ENCODE results near the gene TOR4A. TPM values are rescaled to one million over a fixed set of nuclear protein-coding genes. Genes with fewer than 3 reads are reported as not detected.

TOR4A gene
- total RNA-seq, 1 experiment from 2014 or later, result 37.1 TPM

- Histone ChIP-seq H3K27ac (ENCODE audit: low read length) (no peak overlapping the region), H3K4me1 (ENCODE audit: control insufficient read depth, insufficient read depth, low read length) (peaks cover 14% of the 10 kb centered on the region), H3K4me3 (ENCODE audit: low read depth in 2 of 2, low read length in 2 of 2) (no peak overlapping the region), H3K27me3 (ENCODE audit: control insufficient read depth, insufficient read depth, low read length) (no peaks in the 10 kb centered on the region), H3K9me3 (ENCODE audit: control insufficient read depth, insufficient read depth, low read depth, low read length) (no peaks in the 10 kb centered on the region), H3K36me3 (ENCODE audit: control insufficient read depth, insufficient read depth, low read length) (no peaks in the 10 kb centered on the region)
- in situ Hi-C loops (cut with HindIII; ENCODE audit: low pct_unique_long_range_greater_than_20kb, low sequenced_read_pairs), result no loop called here
- intact Hi-C loops (cut with micrococcal nuclease; ENCODE audit: unreplicated experiment), result loop anchor here (10.0 kb wide), 1 partner anchor 132 kb away; the partner anchor contains the start of genes EXD3 and NOXA1
- CTCF ChIA-PET, result interaction anchor here (0.6 kb wide), 1 partner anchor 19 kb away, joined by 4 read pairs; no protein-coding TSS in a partner anchor
- TF ChIP-seq SIN3A (IDR thresholded peaks at IDR 0.05; ENCODE audit: borderline replicate concordance, insufficient read depth, low read depth, low read length) (no peak), REST (IDR thresholded peaks at IDR 0.05; ENCODE audit: insufficient read depth in 1 of 2, low read depth in 2 of 2, low read length in 1 of 2) (no peak), POLR2AphosphoS5 (IDR thresholded peaks at IDR 0.05; ENCODE audit: low read depth, low read length) (no peak), CTCF (IDR thresholded peaks at IDR 0.05) (no peak), TCF7L2 (IDR thresholded peaks at IDR 0.05; ENCODE audit: low read depth, low read length) (no peak)
- DNase-seq (ENCODE audit: low read depth, low spot score), result no peak
- ATAC-seq, result no peak
- no TSS peak for BruUV-seq (replicated peaks)
- POLR2A ChIA-PET, result interaction anchor here (0.7 kb wide), 1 partner anchor 97 kb away, joined by 11 read pairs; no protein-coding TSS in a partner anchor
Measured at GRCh38 chr9:137293094-137293481, 15.6 kb downstream of the TOR4A start.

GRCh38 chr9:137293482-137294090, 16.1 kb downstream of the TOR4A start:
- TF ChIP-seq TCF7L2 (IDR thresholded peaks at IDR 0.05; ENCODE audit: low read depth, low read length), result no peak
- no peak for TF ChIP-seq CTCF (IDR thresholded peaks at IDR 0.05)
- TF ChIP-seq SIN3A (IDR thresholded peaks at IDR 0.05; ENCODE audit: borderline replicate concordance, insufficient read depth, low read depth, low read length), result no peak
- TF ChIP-seq REST (IDR thresholded peaks at IDR 0.05; ENCODE audit: insufficient read depth in 1 of 2, low read depth in 2 of 2, low read length in 1 of 2), result no peak
- no peak for TF ChIP-seq POLR2AphosphoS5 (IDR thresholded peaks at IDR 0.05; ENCODE audit: low read depth, low read length)
- no peak overlapping the region for H3K4me3 ChIP-seq (ENCODE audit: low read depth in 2 of 2, low read length in 2 of 2)
- H3K36me3 ChIP-seq (ENCODE audit: control insufficient read depth, insufficient read depth, low read length), result no peaks in the 10 kb centered on the region
- H3K9me3 ChIP-seq (ENCODE audit: control insufficient read depth, insufficient read depth, low read depth, low read length), result no peaks in the 10 kb centered on the region
- ATAC-seq (no peak), DNase-seq (ENCODE audit: low read depth, low spot score) (no peak)
- peaks cover 17% of the 10 kb centered on the region for H3K4me1 ChIP-seq (ENCODE audit: control insufficient read depth, insufficient read depth, low read length)
- no peak overlapping the region for H3K27ac ChIP-seq (ENCODE audit: low read length)
- in situ Hi-C loops (cut with HindIII; ENCODE audit: low pct_unique_long_range_greater_than_20kb, low sequenced_read_pairs), result no loop called here
- ChIA-PET POLR2A (no interaction called here), CTCF (no interaction called here)
- no TSS peak for BruUV-seq (replicated peaks)
- intact Hi-C loops (cut with micrococcal nuclease; ENCODE audit: unreplicated experiment), result loop anchor here (10.0 kb wide), 1 partner anchor 131 kb away; the partner anchor contains the start of genes EXD3 and NOXA1
- no peaks in the 10 kb centered on the region for H3K27me3 ChIP-seq (ENCODE audit: control insufficient read depth, insufficient read depth, low read length)
